ENCODE measurements around the gene CREB5. TPM values are rescaled to one million over a fixed set of nuclear protein-coding genes. Genes with fewer than 3 reads are reported as not detected.

Gene CREB5
- total RNA-seq, 1 donor from 2014 or later, result 10.3 TPM

GRCh38 chr7:28407651-28408050 is 4.7 kb upstream of the CREB5 start:
- intact Hi-C loops (cut with DNase I), result no loop called here
- no peak overlapping the region for H3K4me3 ChIP-seq
- H3K4me1 ChIP-seq, result peaks cover 24% of the 10 kb centered on the region
- no peaks in the 10 kb centered on the region for H3K9me3 ChIP-seq
- ATAC-seq (no peak), DNase-seq (no peak)
- TF ChIP-seq, protein P1, sequence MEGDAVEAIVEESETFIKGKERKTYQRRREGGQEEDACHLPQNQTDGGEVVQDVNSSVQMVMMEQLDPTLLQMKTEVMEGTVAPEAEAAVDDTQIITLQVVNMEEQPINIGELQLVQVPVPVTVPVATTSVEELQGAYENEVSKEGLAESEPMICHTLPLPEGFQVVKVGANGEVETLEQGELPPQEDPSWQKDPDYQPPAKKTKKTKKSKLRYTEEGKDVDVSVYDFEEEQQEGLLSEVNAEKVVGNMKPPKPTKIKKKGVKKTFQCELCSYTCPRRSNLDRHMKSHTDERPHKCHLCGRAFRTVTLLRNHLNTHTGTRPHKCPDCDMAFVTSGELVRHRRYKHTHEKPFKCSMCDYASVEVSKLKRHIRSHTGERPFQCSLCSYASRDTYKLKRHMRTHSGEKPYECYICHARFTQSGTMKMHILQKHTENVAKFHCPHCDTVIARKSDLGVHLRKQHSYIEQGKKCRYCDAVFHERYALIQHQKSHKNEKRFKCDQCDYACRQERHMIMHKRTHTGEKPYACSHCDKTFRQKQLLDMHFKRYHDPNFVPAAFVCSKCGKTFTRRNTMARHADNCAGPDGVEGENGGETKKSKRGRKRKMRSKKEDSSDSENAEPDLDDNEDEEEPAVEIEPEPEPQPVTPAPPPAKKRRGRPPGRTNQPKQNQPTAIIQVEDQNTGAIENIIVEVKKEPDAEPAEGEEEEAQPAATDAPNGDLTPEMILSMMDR (IDR thresholded peaks at IDR 0.05), result no peak
- peaks cover 31% of the 10 kb centered on the region for H3K27me3 ChIP-seq (ENCODE audit: low read depth)
- no peak overlapping the region for H3K27ac ChIP-seq
- no peaks in the 10 kb centered on the region for H3K36me3 ChIP-seq

DNA sequence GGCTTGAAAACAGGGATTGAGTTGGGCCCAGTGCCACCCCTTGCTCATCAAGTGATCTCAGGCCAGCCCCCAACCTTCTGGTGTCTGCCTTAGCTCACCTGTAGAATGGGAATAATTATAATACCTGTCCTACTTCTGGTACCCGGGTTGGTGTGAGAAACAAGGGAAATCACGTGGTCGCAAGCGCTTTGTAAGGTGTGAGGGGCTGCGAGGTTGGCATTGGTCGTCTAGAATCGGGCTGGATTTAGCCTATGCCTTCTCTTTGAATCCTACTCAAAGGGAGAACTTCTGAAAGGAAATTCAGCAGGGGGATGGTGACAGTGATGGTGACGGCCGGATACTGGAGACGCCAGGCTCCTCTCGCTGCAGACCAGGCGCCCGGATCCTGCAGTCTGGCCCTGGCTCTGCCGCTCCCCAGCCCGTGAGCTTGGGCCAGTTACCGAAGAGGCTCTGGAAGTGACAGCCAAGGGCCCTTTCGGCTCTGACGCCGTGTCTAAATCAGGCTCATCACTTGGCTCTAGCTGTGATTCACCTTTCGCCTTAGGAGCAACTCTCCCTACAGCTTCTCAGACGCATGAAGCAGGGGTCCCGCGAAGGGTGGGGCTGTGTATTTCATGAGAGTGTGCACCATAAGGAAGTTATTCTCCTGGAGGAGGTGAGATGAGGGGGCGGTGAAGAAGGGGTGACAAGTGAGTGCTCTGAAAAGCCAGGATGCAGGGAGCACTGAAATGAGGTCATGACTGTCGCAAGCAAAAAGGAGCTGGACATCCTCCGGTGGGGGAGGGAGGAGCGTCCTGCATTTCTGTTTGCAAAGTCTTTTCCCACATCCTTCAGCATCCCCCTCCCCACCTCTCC is 4.0 kb upstream of the CREB5 start:
- peak overlapping the region; percentile 59 for H3K27ac ChIP-seq
- ATAC-seq, result peak; percentile 5 to 23

DNA sequence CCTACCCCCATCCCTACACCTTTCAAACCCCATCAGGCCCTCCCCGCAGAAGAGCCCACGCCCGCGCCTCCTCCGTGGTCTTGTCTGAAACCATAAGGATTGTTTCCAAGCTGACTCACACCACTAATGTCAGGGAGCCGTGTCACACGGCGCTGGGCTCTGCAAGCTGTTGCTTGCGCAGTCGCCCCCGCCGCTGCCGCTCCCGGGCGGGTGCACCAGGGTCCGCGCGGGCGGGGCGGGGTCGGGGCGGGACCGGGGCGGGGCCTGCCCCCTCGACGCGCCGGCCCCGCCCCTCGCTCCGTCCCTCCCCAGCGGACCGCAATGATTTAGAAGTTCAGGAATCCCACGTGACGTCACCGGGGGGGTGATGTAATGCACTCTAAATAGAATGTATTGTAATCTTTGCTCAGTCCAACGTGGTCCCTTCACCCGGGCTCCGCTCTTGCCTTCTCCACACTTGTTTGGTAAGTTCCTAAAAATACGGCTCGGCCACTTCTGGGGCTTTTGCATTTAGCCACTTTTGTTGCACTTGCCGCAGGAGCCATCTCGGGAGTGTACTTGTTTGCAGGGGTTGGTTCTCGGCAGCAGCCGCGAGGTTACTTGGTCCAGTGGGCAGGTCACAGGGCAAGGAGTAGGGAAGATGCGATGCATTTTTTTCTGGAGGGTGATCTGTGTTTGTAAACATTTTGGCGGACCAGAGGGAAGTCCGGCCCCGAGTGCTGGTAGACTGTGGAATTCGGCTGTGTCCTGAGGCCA is 3.2 kb upstream of the CREB5 start:
- ATAC-seq (peak; percentile 89), DNase-seq (peak; percentile 87)
- TF ChIP-seq, protein P1 (IDR thresholded peaks at IDR 0.05), result no peak
- Histone ChIP-seq H3K27ac (peak overlapping the region; percentile 59), H3K4me3 (peak overlapping the region; percentile 60), H3K4me1 (peaks cover 24% of the 10 kb centered on the region), H3K9me3 (no peaks in the 10 kb centered on the region), H3K27me3 (ENCODE audit: low read depth) (peaks cover 33% of the 10 kb centered on the region), H3K36me3 (no peaks in the 10 kb centered on the region)
- intact Hi-C loops (cut with DNase I), result no loop called here

More for the DNA sequence above, 4.0 kb upstream of the CREB5 start:
- H3K9me3 ChIP-seq, result no peaks in the 10 kb centered on the region
- TF ChIP-seq, protein P1 (IDR thresholded peaks at IDR 0.05), result no peak
- no peaks in the 10 kb centered on the region for H3K36me3 ChIP-seq
- intact Hi-C loops (cut with DNase I), result no loop called here
- peak overlapping the region; percentile 60 for H3K4me3 ChIP-seq
- DNase-seq, result peak; percentile 46
- H3K4me1 ChIP-seq, result peaks cover 24% of the 10 kb centered on the region
- peaks cover 33% of the 10 kb centered on the region for H3K27me3 ChIP-seq (ENCODE audit: low read depth)

GRCh38 chr7:28409716-28410627 is 2.3 kb upstream of the CREB5 start:
- H3K9me3 ChIP-seq, result no peaks in the 10 kb centered on the region
- H3K27me3 ChIP-seq (ENCODE audit: low read depth), result peaks cover 33% of the 10 kb centered on the region
- peaks cover 24% of the 10 kb centered on the region for H3K4me1 ChIP-seq
- ATAC-seq, result peak; percentile 42 to 47
- no peaks in the 10 kb centered on the region for H3K36me3 ChIP-seq
- intact Hi-C loops (cut with DNase I), result no loop called here
- peak; percentile 53 for DNase-seq
- peak overlapping the region; percentile 60 for H3K4me3 ChIP-seq
- H3K27ac ChIP-seq, result peak overlapping the region; percentile 59
- TF ChIP-seq, protein P1 (IDR thresholded peaks at IDR 0.05), result no peak

Measured in lower lobe of right lung (tissue), 2 donors.